Ramos (cell line): Measurements from ENCODE around the gene INPP5A.
"Not testable (repeated sequence)": the region's sequence is repeated elsewhere in the genome, so short reads cannot be mapped to it uniquely, and the experiment has no call there.

Experiments used
- in situ Hi-C: fragments of 300-500 bp; cut with MboI; formaldehyde crosslinking; loops from one replicate; pipeline ENCODE4 v1.14.3; 2022; ENCODE audit warnings: low sequenced_read_pairs; ENCODE audit not compliant: unreplicated experiment

The INPP5A gene

GRCh38 chr10:132664883-132665282 is 127.3 kb downstream of the INPP5A start:
- in situ Hi-C loops: no loop called here

- in situ Hi-C loops: no loop called here
Observed at GRCh38 chr10:132665946-132666704, 128.5 kb downstream of the INPP5A start.

GRCh38 chr10:132666705-132667341 is 129.2 kb downstream of the INPP5A start:
- in situ Hi-C loops: no loop called here

- in situ Hi-C loops: no loop called here
Observed at GRCh38 chr10:132667342-132668047, 129.9 kb downstream of the INPP5A start.

- in situ Hi-C loops: no loop called here
Observed at GRCh38 chr10:132668048-132668394, 130.4 kb downstream of the INPP5A start.

GRCh38 chr10:132669208-132669861 is 131.7 kb downstream of the INPP5A start:
- in situ Hi-C loops: no loop called here

GRCh38 chr10:132670546-132671227 is 133.1 kb downstream of the INPP5A start:
- in situ Hi-C loops: no loop called here

- in situ Hi-C loops: no loop called here
Observed at GRCh38 chr10:132671228-132672154, 133.9 kb downstream of the INPP5A start.

GRCh38 chr10:132673746-132674145 is 136.2 kb downstream of the INPP5A start:
- in situ Hi-C loops: not testable (repeated sequence)

GRCh38 chr10:132674311-132674710 is 136.7 kb downstream of the INPP5A start:
- in situ Hi-C loops: no loop called here

GRCh38 chr10:132675031-132675740 is 137.6 kb downstream of the INPP5A start:
- in situ Hi-C loops: no loop called here

GRCh38 chr10:132676193-132676891 is 138.8 kb downstream of the INPP5A start:
- in situ Hi-C loops: no loop called here

GRCh38 chr10:132677096-132677472 is 139.5 kb downstream of the INPP5A start:
- in situ Hi-C loops: no loop called here

- in situ Hi-C loops: no loop called here
Observed at GRCh38 chr10:132677473-132678227, 140.1 kb downstream of the INPP5A start.

- in situ Hi-C loops: no loop called here
Observed at GRCh38 chr10:132678436-132679216, 141.0 kb downstream of the INPP5A start.

- in situ Hi-C loops: no loop called here
Observed at GRCh38 chr10:132679217-132679595, 141.6 kb downstream of the INPP5A start.

GRCh38 chr10:132679640-132680039 is 142.1 kb downstream of the INPP5A start:
- in situ Hi-C loops: no loop called here
